Kidney epithelial cell (primary cell): ENCODE measurements around the gene AP4B1. TPM values are rescaled to one million over a fixed set of nuclear protein-coding genes. Genes with fewer than 3 reads are reported as not detected.

Source experiments
- DNase-seq: peaks from one replicate; pipeline ENCODE4 v3.0.0-alpha.2; 2010; ENCODE audit warnings: low read depth
- H3K27me3 ChIP-seq: 2 replicates; pipeline ENCODE4 v1.6.0; 2011; ENCODE audit warnings: low read length; ENCODE audit not compliant: control insufficient read depth, insufficient read depth
- H3K36me3 ChIP-seq: 2 replicates; pipeline ENCODE4 v1.5.1; 2011; ENCODE audit warnings: low read length; ENCODE audit not compliant: control insufficient read depth, insufficient read depth
- H3K4me3 ChIP-seq: 2 replicates; pipeline ENCODE4 v1.5.1; 2011; ENCODE audit warnings: low read depth, mild to moderate bottlenecking, control low read depth, low read length
- CTCF ChIP-seq: IDR thresholded peaks from 2 replicates; pipeline ENCODE4 v1.5.1; 2011; ENCODE audit warnings: mild to moderate bottlenecking, moderate library complexity, low read length, control low read depth, inconsistent platforms; ENCODE audit not compliant: insufficient read depth, poor library complexity, severe bottlenecking
- total RNA-seq: library from RNA; depleted of rRNA; stranded (reverse); fragments of >200 nt; gene quantifications from 2 replicates; pipeline ENCODE4 v1.2.3, GENCODE V29; 2015

Gene AP4B1
- total RNA-seq, 1 donor from 2014 or later: 9.2 TPM

- TF ChIP-seq CTCF: no peak
- Histone ChIP-seq H3K4me3 (peak within 1 kb of the TSS; percentile 75), H3K36me3 (no peaks in the 10 kb centered on the region), H3K27me3 (no peaks in the 10 kb centered on the region)
- peak; percentile 55 for DNase-seq
Observed at GRCh38 chr1:113928941-113929749, 24.5 kb upstream of the AP4B1 start, which contains the start of gene HIPK1. Gene HIPK1, plus strand, starts transcription at chr1:113929324.

- H3K4me3 ChIP-seq: peak overlapping the region; percentile 75
- no peak for DNase-seq
- TF ChIP-seq CTCF: no peak
- no peaks in the 10 kb centered on the region for H3K36me3 ChIP-seq
- no peaks in the 10 kb centered on the region for H3K27me3 ChIP-seq
Observed at GRCh38 chr1:113928187-113928930, 23.8 kb upstream of the AP4B1 start.

- no peak overlapping the region for H3K4me3 ChIP-seq
- DNase-seq: no peak
- H3K27me3 ChIP-seq: no peaks in the 10 kb centered on the region
- TF ChIP-seq CTCF: no peak
- H3K36me3 ChIP-seq: no peaks in the 10 kb centered on the region
Observed at GRCh38 chr1:113924473-113924872, 19.9 kb upstream of the AP4B1 start.

GRCh38 chr1:113922957-113923356 is 18.4 kb upstream of the AP4B1 start:
- DNase-seq: no peak
- no peak for TF ChIP-seq CTCF
- no peak overlapping the region for H3K4me3 ChIP-seq
- H3K36me3 ChIP-seq: no peaks in the 10 kb centered on the region
- H3K27me3 ChIP-seq: no peaks in the 10 kb centered on the region

GRCh38 chr1:113918243-113918642 is 13.6 kb upstream of the AP4B1 start:
- H3K4me3 ChIP-seq: no peak overlapping the region
- no peaks in the 10 kb centered on the region for H3K27me3 ChIP-seq
- TF ChIP-seq CTCF: no peak
- no peak for DNase-seq
- H3K36me3 ChIP-seq: no peaks in the 10 kb centered on the region
